Measurements from ENCODE around the gene MRPL12.

- no peak for TF ChIP-seq CTCF (IDR thresholded peaks at IDR 0.05; ENCODE audit: low read depth, low read length, missing input control)
- TF ChIP-seq ATF3 (IDR thresholded peaks at IDR 0.05): no peak
- TF ChIP-seq REST (IDR thresholded peaks at IDR 0.05): no peak
- TF ChIP-seq GABPA (IDR thresholded peaks at IDR 0.05 in 1 of 2, conservative IDR thresholded peaks at IDR 0.05 in 1 of 2): no peak
These were observed 16.5 kb downstream of the MRPL12 start for GRCh38 chr17:81719410-81720266.

All from liver (tissue), 3 donors.